SU-DHL-6 (cell line): ENCODE measurements around the gene PCGF1.
A peak's percentile ranks its signal among the peaks of the same experiment; 100 is the strongest.
"Not testable (repeated sequence)": the region's sequence is repeated elsewhere in the genome, so short reads cannot be mapped to it uniquely, and the experiment has no call there.

Experiments used
- H2AFZ ChIP-seq: fragments of 200-600 bp; sonication (generic); 2 replicates; pipeline ENCODE4 v1.6.1; 2014; ENCODE audit warnings: low read depth, mild to moderate bottlenecking, moderate library complexity, mixed read lengths, antibody characterized with exemption, low read length; ENCODE audit not compliant: severe bottlenecking
- H3F3A ChIP-seq: fragments of 200-600 bp; shearing (Covaris generic); 2 replicates; pipeline ENCODE4 v1.6.0; 2016; ENCODE audit warnings: antibody characterized with exemption, mild to moderate bottlenecking; ENCODE audit not compliant: insufficient read depth
- H3K27ac ChIP-seq: fragments of 200-600 bp; sonication (generic); 2 replicates; pipeline ENCODE4 v1.5.1; 2016; ENCODE audit warnings: low read depth, mild to moderate bottlenecking, low read length, moderate library complexity, mixed read lengths
- H3K27me3 ChIP-seq: fragments of 200-600 bp; sonication (generic), shearing (Covaris generic); 2 replicates; pipeline ENCODE4 v1.6.0; 2014; ENCODE audit warnings: mild to moderate bottlenecking, low read length
- H3K36me3 ChIP-seq: fragments of 200-600 bp; sonication (generic); 2 replicates; pipeline ENCODE4 v1.6.1; 2014; ENCODE audit warnings: mild to moderate bottlenecking, low read length, mixed read lengths
- H3K4me2 ChIP-seq: fragments of 300-600, 200-600 bp; shearing (Covaris generic), sonication (generic); 2 replicates; pipeline ENCODE4 v1.6.0; 2014; ENCODE audit warnings: low read length, low read depth, mild to moderate bottlenecking; ENCODE audit not compliant: poor library complexity, severe bottlenecking
- H3K4me3 ChIP-seq: fragments of 200-600 bp; sonication (generic); 2 replicates; pipeline ENCODE4 v1.5.1; 2014; ENCODE audit warnings: antibody characterized with exemption, low read length, mild to moderate bottlenecking, mixed read lengths; ENCODE audit not compliant: insufficient read depth, poor library complexity, severe bottlenecking
- H3K79me2 ChIP-seq: fragments of 200-600 bp; sonication (generic); 2 replicates; pipeline ENCODE4 v1.6.1; 2014; ENCODE audit warnings: mild to moderate bottlenecking, low read length, moderate library complexity; ENCODE audit not compliant: insufficient read depth
- H3K9ac ChIP-seq: fragments of 200-600 bp; sonication (generic); 2 replicates; pipeline ENCODE4 v1.7.0; 2014; ENCODE audit warnings: mild to moderate bottlenecking, low read length
- H3K9me2 ChIP-seq: fragments of 200-600 bp; sonication (generic); replicated peaks from 2 replicates; pipeline ENCODE4 v1.6.1; 2014; ENCODE audit warnings: low read length; ENCODE audit not compliant: insufficient read depth
- H3K9me3 ChIP-seq: fragments of 200-600 bp; sonication (generic); 2 replicates; pipeline ENCODE4 v1.6.1; 2014; ENCODE audit warnings: low read length, mixed read lengths; ENCODE audit not compliant: insufficient read depth
- H4K20me1 ChIP-seq: fragments of 200-600 bp; sonication (generic); 2 replicates; pipeline ENCODE4 v1.6.1; 2014; ENCODE audit warnings: low read depth, mild to moderate bottlenecking, antibody characterized with exemption, low read length, moderate library complexity, mixed read lengths
- CTCF ChIP-seq: fragments of 200-600 bp; sonication (generic); IDR thresholded peaks from one replicate; pipeline ENCODE4 v1.5.1; 2017; ENCODE audit warnings: antibody characterized with exemption, mild to moderate bottlenecking, low read length, moderate library complexity; ENCODE audit not compliant: insufficient read depth, poor library complexity, severe bottlenecking
- EZH2phosphoT487 ChIP-seq: fragments of 200-600 bp; sonication (generic), shearing (Covaris generic); conservative IDR thresholded peaks from 2 replicates; pipeline ENCODE4 v1.6.1; 2018; ENCODE audit warnings: mild to moderate bottlenecking, antibody characterized with exemption, low read length, moderate library complexity, mixed read lengths

Gene PCGF1

GRCh38 chr2:74471332-74472065 lies 36.0 kb downstream of the PCGF1 start:
- Histone ChIP-seq H3F3A (peaks cover 20% of the 10 kb centered on the region), H3K27me3 (no peaks in the 10 kb centered on the region), H3K4me2 (peak overlapping the region; percentile 98), H2AFZ (peak overlapping the region; percentile 88), H4K20me1 (no peaks in the 10 kb centered on the region), H3K4me3 (peak overlapping the region; percentile 72), H3K36me3 (no peaks in the 10 kb centered on the region), H3K79me2 (no peaks in the 10 kb centered on the region), H3K9ac (peak overlapping the region; percentile 78), H3K27ac (peak overlapping the region; percentile 89), H3K9me3 (no peaks in the 10 kb centered on the region), H3K9me2 (no peaks in the 10 kb centered on the region)
- TF ChIP-seq EZH2phosphoT487 = no peak
- no peak for TF ChIP-seq CTCF

- H3K9me2 ChIP-seq, H3K36me3 ChIP-seq, H3K4me3 ChIP-seq, H3K27me3 ChIP-seq, H3K79me2 ChIP-seq, H2AFZ ChIP-seq, H4K20me1 ChIP-seq, H3K4me2 ChIP-seq, H3K27ac ChIP-seq, H3K9ac ChIP-seq, H3K9me3 ChIP-seq: not testable (repeated sequence)
- H3F3A ChIP-seq = peaks cover 24% of the 10 kb centered on the region
Measured at GRCh38 chr2:74470742-74471141, 36.8 kb downstream of the PCGF1 start.

GRCh38 chr2:74464406-74464805 lies 43.1 kb downstream of the PCGF1 start:
- H3K79me2 ChIP-seq = peaks cover 11% of the 10 kb centered on the region
- peak overlapping the region; percentile 93 for H3K4me2 ChIP-seq
- no peak for TF ChIP-seq CTCF
- no peak for TF ChIP-seq EZH2phosphoT487
- H3K9me3 ChIP-seq = no peaks in the 10 kb centered on the region
- H3K36me3 ChIP-seq = no peaks in the 10 kb centered on the region; the same call in 1 of the 2 replicates
- peak overlapping the region; percentile 64 for H3K4me3 ChIP-seq
- H3K27me3 ChIP-seq = no peaks in the 10 kb centered on the region
- no peaks in the 10 kb centered on the region for H3K9me2 ChIP-seq
- H2AFZ ChIP-seq = peak overlapping the region; percentile 5
- peak overlapping the region; percentile 89 for H3K9ac ChIP-seq
- H4K20me1 ChIP-seq = no peaks in the 10 kb centered on the region
- peaks cover 4% of the 10 kb centered on the region; the same call in 1 of the 2 replicates for H3F3A ChIP-seq
- peak overlapping the region; percentile 66 for H3K27ac ChIP-seq

DNA sequence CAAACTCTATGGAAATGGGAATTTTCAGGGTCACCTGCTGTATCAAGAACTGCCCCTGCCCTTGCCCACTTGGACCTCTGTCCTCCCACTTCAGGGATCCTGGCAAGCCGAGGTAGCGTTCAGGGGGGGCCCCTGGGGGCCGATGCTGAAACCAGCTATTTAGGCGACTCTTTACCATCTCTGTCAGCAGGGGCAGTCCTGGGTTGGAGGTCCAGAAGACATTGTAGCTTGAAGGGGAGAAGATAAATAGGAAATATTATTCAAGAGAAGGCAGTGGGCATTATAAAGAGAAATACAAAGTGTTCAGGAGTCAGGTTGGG lies 44.7 kb downstream of the PCGF1 start:
- Histone ChIP-seq H3K27ac (no peak overlapping the region), H2AFZ (no peak overlapping the region), H3K4me3 (no peak overlapping the region), H3K9me3 (no peaks in the 10 kb centered on the region), H3K9ac (no peak overlapping the region), H3K9me2 (no peaks in the 10 kb centered on the region), H3F3A (peaks cover 4% of the 10 kb centered on the region; the same call in 1 of the 2 replicates), H4K20me1 (no peaks in the 10 kb centered on the region), H3K36me3 (no peaks in the 10 kb centered on the region; the same call in 1 of the 2 replicates), H3K79me2 (peaks cover 11% of the 10 kb centered on the region), H3K4me2 (no peak overlapping the region), H3K27me3 (no peaks in the 10 kb centered on the region)
- TF ChIP-seq CTCF (no peak), EZH2phosphoT487 (no peak)
